ENCODE measurements around the gene DAPK1.

GRCh38 chr9:87513880-87514535, 16.3 kb downstream of the DAPK1 start:
- TF ChIP-seq CTCF (IDR thresholded peaks at IDR 0.05) (no peak), POLR2A (IDR thresholded peaks at IDR 0.05) (no peak)

All from testis (tissue), 2 donors.